K562 (cell line): ENCODE data around the gene MYLK4. TPM values are rescaled to one million over a fixed set of nuclear protein-coding genes. Genes with fewer than 3 reads are reported as not detected.

Experiments used
- BHLHE40 ChIP-seq: IDR thresholded peaks from 2 replicates; pipeline ENCODE4 v1.6.1; 2011; ENCODE audit warnings: low read length, improper control_type of control experiment
- LARP7 ChIP-seq: fragments of 450-650 bp; IDR thresholded peaks from 2 replicates; pipeline ENCODE4 v1.6.1; 2016
- NCOR1 ChIP-seq: fragments of 450-650 bp; IDR thresholded peaks from 2 replicates; pipeline ENCODE4 v1.6.1; 2016; ENCODE audit warnings: mild to moderate bottlenecking, moderate library complexity
- POU5F1 ChIP-seq: fragments of 150-350 bp; IDR thresholded peaks from 2 replicates; pipeline ENCODE4 v1.6.1; 2014; ENCODE audit warnings: borderline replicate concordance, low read length, low read depth, mild to moderate bottlenecking; ENCODE audit not compliant: partially characterized antibody
- TEAD4 ChIP-seq, 2 experiments: sonication (generic) in 1 of 2; formaldehyde crosslinking in 1 of 2; IDR thresholded peaks; 2 replicates each; pipeline versions ENCODE4 v1.6.1 to v1.8.0; 2012 to 2022; ENCODE audit warnings: borderline replicate concordance in 1 of 2, inconsistent platforms in 1 of 2, low read length in 1 of 2, mild to moderate bottlenecking in 1 of 2, missing genetic modification reagents in 1 of 2
- TOE1 ChIP-seq, 2 experiments: fragments of 450-650 bp in 1 of 2; sonication (generic) in 1 of 2; formaldehyde crosslinking in 1 of 2; IDR thresholded peaks; 2 replicates each; pipeline versions ENCODE4 v1.7.1 to v1.8.0; 2016 to 2022; ENCODE audit warnings: borderline replicate concordance in 2 of 2, mild to moderate bottlenecking in 2 of 2, antibody characterized with exemption in 1 of 2, inconsistent platforms in 1 of 2, low read depth in 1 of 2, missing genetic modification reagents in 1 of 2, moderate library complexity in 1 of 2
- ZNF134 ChIP-seq: fragments of 250-450 bp; sonication (Bioruptor Pico); conservative IDR thresholded peaks from 2 replicates; pipeline ENCODE4 v1.4.0; 2020
- ZNF3 ChIP-seq: fragments of 250-450 bp; sonication (Bioruptor Pico); IDR thresholded peaks from 2 replicates; pipeline ENCODE4 v1.5.0; 2021; ENCODE audit warnings: mild to moderate bottlenecking, moderate library complexity
- ZNF551 ChIP-seq: fragments of 250-450 bp; sonication (Bioruptor Pico); IDR thresholded peaks from 2 replicates; pipeline ENCODE4 v1.5.0; 2021; ENCODE audit warnings: mild to moderate bottlenecking, moderate library complexity
- ZNF586 ChIP-seq: fragments of 450-650 bp; formaldehyde crosslinking; conservative IDR thresholded peaks from 2 replicates; pipeline ENCODE4 v1.4.0; 2020; ENCODE audit warnings: mild to moderate bottlenecking, moderate library complexity
- polyA plus RNA-seq, 8 experiments: library from polyadenylated mRNA; depleted of rRNA in 4 of 8; stranded (reverse) in 5 of 8; unstranded in 3 of 8; fragments of >200 nt; fragmentation: Nextera tagmentation in 2 of 8; fragmentation: Illumina TruSeq in 1 of 8; extraction: Ambion mirVana in 2 of 8; extraction: Trizol in 1 of 8; gene quantifications; 2 replicates each; pipeline versions ENCODE4 v1.2.1 to v1.2.3, GENCODE V29; 2011 to 2014; ENCODE audit warnings: inconsistent platforms in 1 of 8, missing spikeins in 1 of 8
- total RNA-seq, 7 experiments: library from RNA; depleted of rRNA in 6 of 7; stranded (reverse); fragments of >200 nt in 6 of 7; fragmentation: Illumina TruSeq in 2 of 7; extraction: Trizol in 2 of 7; gene quantifications; 2 replicates each; pipeline versions ENCODE4 v1.2.1 to v1.2.3, GENCODE V29; 2011 to 2021; ENCODE audit warnings: low replicate concordance in 1 of 7
- TF ChIP-seq, protein P1 (sequence below), 2 experiments: fragments of 450-650 bp; IDR thresholded peaks; 2 replicates each; pipeline ENCODE4 v1.6.1; 2016; ENCODE audit warnings: mild to moderate bottlenecking in 2 of 2, borderline replicate concordance in 1 of 2, low read depth in 1 of 2, moderate library complexity in 1 of 2
- TF ChIP-seq, protein P2 (sequence below): IDR thresholded peaks from 2 replicates; pipeline ENCODE4 v1.6.1; 2016; ENCODE audit warnings: missing genetic modification characterization, missing compliant biosample characterization
- TF ChIP-seq, protein P3 (sequence below): fragments of 250-450 bp; sonication (Bioruptor Pico); IDR thresholded peaks from 2 replicates; pipeline ENCODE4 v1.5.0; 2021; ENCODE audit warnings: mild to moderate bottlenecking, borderline replicate concordance

MYLK4 gene
- total and polyA plus RNA-seq, 9 of the 15 experiments (the other 6 are each of a cell fraction or from before 2014, with no cell fraction given) = 0.01 to 0.15 (median 0.06) TPM

DNA sequence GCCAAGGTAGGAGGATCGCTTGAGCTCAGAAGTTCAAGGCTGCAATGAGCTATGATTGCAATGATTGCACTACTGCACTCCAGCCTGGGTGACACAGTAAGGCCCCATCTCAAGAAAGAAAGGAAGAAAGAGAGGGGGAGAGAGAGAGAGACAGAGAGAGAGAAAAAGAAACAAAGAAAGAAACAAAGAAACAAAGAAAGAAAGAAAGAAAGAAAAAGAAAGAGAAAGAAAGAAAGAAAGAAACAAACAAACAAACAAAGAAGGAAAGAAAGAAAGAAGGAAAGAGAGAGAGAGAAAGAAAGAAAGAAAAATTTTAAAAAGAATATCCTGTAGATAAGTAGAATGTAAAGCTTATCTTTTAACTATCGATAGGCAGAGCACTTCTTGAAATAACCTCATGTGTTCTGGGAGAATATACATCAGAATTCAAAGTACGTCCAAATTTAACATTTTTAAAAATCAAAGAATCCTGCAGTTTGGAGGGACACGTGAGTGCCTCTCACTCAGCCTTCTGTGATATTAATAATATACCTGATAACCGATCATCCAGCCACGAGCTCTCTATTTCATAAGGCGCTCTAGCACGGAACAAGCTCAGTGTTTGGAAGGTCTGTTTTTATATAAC is 25.2 kb downstream of the MYLK4 start (continued):
- TF ChIP-seq, protein P1, sequence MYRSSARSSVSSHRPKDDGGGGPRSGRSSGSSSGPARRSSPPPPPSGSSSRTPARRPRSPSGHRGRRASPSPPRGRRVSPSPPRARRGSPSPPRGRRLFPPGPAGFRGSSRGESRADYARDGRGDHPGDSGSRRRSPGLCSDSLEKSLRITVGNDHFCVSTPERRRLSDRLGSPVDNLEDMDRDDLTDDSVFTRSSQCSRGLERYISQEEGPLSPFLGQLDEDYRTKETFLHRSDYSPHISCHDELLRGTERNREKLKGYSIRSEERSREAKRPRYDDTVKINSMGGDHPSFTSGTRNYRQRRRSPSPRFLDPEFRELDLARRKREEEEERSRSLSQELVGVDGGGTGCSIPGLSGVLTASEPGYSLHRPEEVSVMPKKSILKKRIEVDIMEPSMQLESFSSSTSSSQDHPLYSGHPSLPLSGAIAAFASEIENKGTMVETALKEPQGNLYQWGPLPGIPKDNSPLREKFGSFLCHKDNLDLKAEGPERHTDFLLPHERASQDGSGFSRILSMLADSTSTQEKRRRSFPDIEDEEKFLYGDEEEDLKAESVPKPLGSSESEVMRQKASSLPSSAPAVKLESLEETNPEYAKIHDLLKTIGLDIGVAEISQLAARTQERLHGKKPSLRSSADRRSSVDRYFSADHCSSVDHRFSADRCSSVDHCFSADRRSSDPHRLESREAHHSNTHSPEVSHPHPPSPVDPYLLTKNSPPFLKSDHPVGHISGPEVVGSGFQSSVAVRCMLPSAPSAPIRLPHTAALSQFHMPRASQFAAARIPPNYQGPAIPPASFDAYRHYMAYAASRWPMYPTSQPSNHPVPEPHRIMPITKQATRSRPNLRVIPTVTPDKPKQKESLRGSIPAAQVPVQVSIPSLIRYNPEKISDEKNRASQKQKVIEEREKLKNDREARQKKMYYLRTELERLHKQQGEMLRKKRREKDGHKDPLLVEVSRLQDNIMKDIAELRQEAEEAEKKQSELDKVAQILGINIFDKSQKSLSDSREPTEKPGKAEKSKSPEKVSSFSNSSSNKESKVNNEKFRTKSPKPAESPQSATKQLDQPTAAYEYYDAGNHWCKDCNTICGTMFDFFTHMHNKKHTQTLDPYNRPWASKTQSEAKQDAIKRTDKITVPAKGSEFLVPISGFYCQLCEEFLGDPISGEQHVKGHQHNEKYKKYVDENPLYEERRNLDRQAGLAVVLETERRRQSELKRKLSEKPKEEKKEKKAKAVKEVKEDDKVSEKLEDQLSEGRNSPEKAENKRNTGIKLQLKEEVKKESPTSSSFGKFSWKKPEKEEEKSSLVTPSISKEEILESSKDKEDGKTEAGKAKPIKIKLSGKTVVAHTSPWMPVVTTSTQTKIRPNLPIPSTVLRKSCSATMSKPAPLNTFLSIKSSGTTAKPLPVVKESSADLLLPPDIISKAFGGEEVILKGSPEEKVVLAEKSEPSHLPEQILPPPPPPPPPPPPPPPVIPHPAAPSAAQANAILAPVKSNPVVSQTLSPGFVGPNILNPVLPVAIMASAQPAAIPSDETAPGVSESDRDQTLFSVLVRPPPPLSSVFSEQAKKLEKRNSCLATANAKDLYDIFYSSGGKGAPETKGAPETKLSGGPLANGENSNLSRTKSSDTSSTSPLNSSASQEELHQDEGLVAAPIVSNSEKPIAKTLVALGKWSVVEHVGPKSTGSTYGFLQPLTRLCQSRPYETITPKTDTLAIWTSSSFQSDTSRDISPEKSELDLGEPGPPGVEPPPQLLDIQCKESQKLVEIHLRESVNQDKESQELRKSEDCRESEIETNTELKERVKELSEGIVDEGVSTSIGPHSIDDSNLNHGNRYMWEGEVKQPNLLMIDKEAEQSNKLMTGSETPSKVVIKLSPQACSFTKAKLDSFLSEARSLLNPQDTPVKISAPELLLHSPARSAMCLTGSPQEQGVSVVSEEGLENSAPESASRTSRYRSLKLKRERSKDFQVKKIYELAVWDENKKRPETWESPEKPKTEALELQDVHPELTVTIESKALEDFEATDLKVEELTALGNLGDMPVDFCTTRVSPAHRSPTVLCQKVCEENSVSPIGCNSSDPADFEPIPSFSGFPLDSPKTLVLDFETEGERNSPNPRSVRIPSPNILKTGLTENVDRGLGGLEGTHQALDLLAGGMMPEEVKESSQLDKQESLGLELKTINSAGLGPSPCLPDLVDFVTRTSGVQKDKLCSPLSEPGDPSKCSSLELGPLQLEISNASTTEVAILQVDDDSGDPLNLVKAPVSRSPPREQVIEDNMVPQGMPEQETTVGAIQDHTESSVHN (IDR thresholded peaks at IDR 0.05; ENCODE audit: borderline replicate concordance in 1 of 2, low read depth in 1 of 2) = 0 out of 4 replicates have a peak, but pooled peaks of 1 of the 2 experiments have one; percentile 23
- no peak for TF ChIP-seq ZNF3 (CRISPR knock-in tag)
- peak; percentile 92 for TF ChIP-seq LARP7
- TF ChIP-seq ZNF586 (CRISPR knock-in tag) = no peak
- TF ChIP-seq ZNF134 (CRISPR knock-in tag) = no peak
- TF ChIP-seq BHLHE40 = peak; percentile 6; the same call in 1 of the 2 replicates
- no peak for TF ChIP-seq POU5F1
- 0 out of 2 replicates have a peak, but pooled peaks have one; percentile 47 for TF ChIP-seq TOE1 (IDR thresholded peaks at IDR 0.05; ENCODE audit: borderline replicate concordance)
- no peak for TF ChIP-seq TOE1 (CRISPR knock-in tag; IDR thresholded peaks at IDR 0.05; ENCODE audit: borderline replicate concordance, low read depth)
- TF ChIP-seq TEAD4 (IDR thresholded peaks at IDR 0.05; ENCODE audit: low read length) = peak; percentile 7; the same call in 1 of the 2 replicates
- TF ChIP-seq TEAD4 (CRISPR knock-in tag; IDR thresholded peaks at IDR 0.05; ENCODE audit: borderline replicate concordance) = no peak
- peak; percentile 17; the same call in 1 of the 2 replicates for TF ChIP-seq NCOR1
- 0 out of 2 replicates have a peak, but pooled peaks have one; percentile 2 for TF ChIP-seq ZNF551 (CRISPR knock-in tag)
- TF ChIP-seq, protein P2, sequence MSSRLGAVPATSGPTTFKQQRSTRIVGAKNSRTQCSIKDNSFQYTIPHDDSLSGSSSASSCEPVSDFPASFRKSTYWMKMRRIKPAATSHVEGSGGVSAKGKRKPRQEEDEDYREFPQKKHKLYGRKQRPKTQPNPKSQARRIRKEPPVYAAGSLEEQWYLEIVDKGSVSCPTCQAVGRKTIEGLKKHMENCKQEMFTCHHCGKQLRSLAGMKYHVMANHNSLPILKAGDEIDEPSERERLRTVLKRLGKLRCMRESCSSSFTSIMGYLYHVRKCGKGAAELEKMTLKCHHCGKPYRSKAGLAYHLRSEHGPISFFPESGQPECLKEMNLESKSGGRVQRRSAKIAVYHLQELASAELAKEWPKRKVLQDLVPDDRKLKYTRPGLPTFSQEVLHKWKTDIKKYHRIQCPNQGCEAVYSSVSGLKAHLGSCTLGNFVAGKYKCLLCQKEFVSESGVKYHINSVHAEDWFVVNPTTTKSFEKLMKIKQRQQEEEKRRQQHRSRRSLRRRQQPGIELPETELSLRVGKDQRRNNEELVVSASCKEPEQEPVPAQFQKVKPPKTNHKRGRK (tag) = peak; percentile 99
- TF ChIP-seq, protein P3, sequence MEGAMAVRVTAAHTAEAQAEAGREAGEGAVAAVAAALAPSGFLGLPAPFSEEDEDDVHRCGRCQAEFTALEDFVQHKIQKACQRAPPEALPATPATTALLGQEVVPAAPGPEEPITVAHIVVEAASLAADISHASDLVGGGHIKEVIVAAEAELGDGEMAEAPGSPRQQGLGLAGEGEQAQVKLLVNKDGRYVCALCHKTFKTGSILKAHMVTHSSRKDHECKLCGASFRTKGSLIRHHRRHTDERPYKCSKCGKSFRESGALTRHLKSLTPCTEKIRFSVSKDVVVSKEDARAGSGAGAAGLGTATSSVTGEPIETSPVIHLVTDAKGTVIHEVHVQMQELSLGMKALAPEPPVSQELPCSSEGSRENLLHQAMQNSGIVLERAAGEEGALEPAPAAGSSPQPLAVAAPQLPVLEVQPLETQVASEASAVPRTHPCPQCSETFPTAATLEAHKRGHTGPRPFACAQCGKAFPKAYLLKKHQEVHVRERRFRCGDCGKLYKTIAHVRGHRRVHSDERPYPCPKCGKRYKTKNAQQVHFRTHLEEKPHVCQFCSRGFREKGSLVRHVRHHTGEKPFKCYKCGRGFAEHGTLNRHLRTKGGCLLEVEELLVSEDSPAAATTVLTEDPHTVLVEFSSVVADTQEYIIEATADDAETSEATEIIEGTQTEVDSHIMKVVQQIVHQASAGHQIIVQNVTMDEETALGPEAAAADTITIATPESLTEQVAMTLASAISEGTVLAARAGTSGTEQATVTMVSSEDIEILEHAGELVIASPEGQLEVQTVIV (CRISPR knock-in tag) = no peak
